GM19438 (cell line): ENCODE data around the gene CAP2.

ENCODE experiments used
- ATAC-seq: cut with Tn5 transposase; IDR thresholded peaks from one replicate; pipeline ENCODE4 v1.9.1; 2021; ENCODE audit warnings: low read depth; ENCODE audit not compliant: unreplicated experiment

The CAP2 gene

GRCh38 chr6:17392978-17393891 lies at the start of gene CAP2:
Gene CAP2 (plus strand): TSS chr6:17393595. CDS start chr6:17421556, 27,961 bp downstream.
- no peak for ATAC-seq

- ATAC-seq = no peak
Measured at GRCh38 chr6:17347012-17347411, 46.4 kb upstream of the CAP2 start.

- no peak for ATAC-seq
Measured at GRCh38 chr6:17349427-17349826, 44.0 kb upstream of the CAP2 start.

- no peak for ATAC-seq
Measured at GRCh38 chr6:17352302-17352701, 41.1 kb upstream of the CAP2 start.

- ATAC-seq = no peak
Measured at GRCh38 chr6:17353440-17354175, 39.8 kb upstream of the CAP2 start.

GRCh38 chr6:17354700-17355403 lies 38.5 kb upstream of the CAP2 start:
- ATAC-seq = no peak

GRCh38 chr6:17355404-17355774 lies 38.0 kb upstream of the CAP2 start:
- ATAC-seq = no peak

GRCh38 chr6:17358515-17358914 lies 34.9 kb upstream of the CAP2 start:
- ATAC-seq = no peak

GRCh38 chr6:17360564-17360963 lies 32.8 kb upstream of the CAP2 start:
- no peak for ATAC-seq

- no peak for ATAC-seq
Measured at GRCh38 chr6:17361013-17361412, 32.4 kb upstream of the CAP2 start.

GRCh38 chr6:17365961-17366360 lies 27.4 kb upstream of the CAP2 start:
- no peak for ATAC-seq

GRCh38 chr6:17367868-17368267 lies 25.5 kb upstream of the CAP2 start:
- ATAC-seq = no peak

GRCh38 chr6:17381424-17382147 lies 11.8 kb upstream of the CAP2 start:
- no peak for ATAC-seq

- ATAC-seq = no peak
Measured at GRCh38 chr6:17385660-17386059, 7.7 kb upstream of the CAP2 start.

- no peak for ATAC-seq
Measured at GRCh38 chr6:17388365-17388764, 5.0 kb upstream of the CAP2 start.

- ATAC-seq = no peak
Measured at GRCh38 chr6:17389274-17389847, 4.0 kb upstream of the CAP2 start.

GRCh38 chr6:17390276-17390675 lies 3.1 kb upstream of the CAP2 start:
- no peak for ATAC-seq

- no peak for ATAC-seq
Measured at GRCh38 chr6:17391976-17392375, 1.4 kb upstream of the CAP2 start.

GRCh38 chr6:17393892-17394631 lies 667 bp downstream of the CAP2 start:
- ATAC-seq = no peak
